PFSK-1 (cell line): ENCODE data around the gene NFIX.

Experiments
- FOXP2 ChIP-seq: optimal IDR thresholded peaks from 2 replicates; pipeline ENCODE3; 2011; ENCODE audit warnings: borderline replicate concordance, control low read depth, inconsistent platforms; ENCODE audit not compliant: insufficient read depth; ENCODE audit errors: extremely low read length, extremely low read depth
- POLR2AphosphoS5 ChIP-seq: IDR thresholded peaks from 2 replicates; pipeline ENCODE4 v1.6.1; 2012; ENCODE audit warnings: low read depth, mild to moderate bottlenecking, control low read depth, low read length, moderate library complexity
- REST ChIP-seq, 2 experiments: IDR thresholded peaks; 2 replicates each; pipeline versions ENCODE4 v1.6.1 to v1.8.0; 2011 to 2012; ENCODE audit warnings: low read depth in 2 of 2, low read length in 2 of 2, control low read depth in 1 of 2, inconsistent platforms in 1 of 2, mild to moderate bottlenecking in 1 of 2, moderate library complexity in 1 of 2; ENCODE audit not compliant: insufficient read depth in 1 of 2
- SIN3A ChIP-seq: IDR thresholded peaks from 2 replicates; pipeline ENCODE4 v1.6.1; 2012; ENCODE audit warnings: mild to moderate bottlenecking, low read length, moderate library complexity, borderline replicate concordance; ENCODE audit not compliant: insufficient read depth
- TAF1 ChIP-seq: IDR thresholded peaks from 2 replicates; pipeline ENCODE4 v1.6.1; 2012; ENCODE audit warnings: low read length, control low read depth, borderline replicate concordance; ENCODE audit not compliant: insufficient read depth

Gene NFIX

GRCh38 chr19:13127811-13128575, 132.7 kb downstream of the NFIX start:
- TF ChIP-seq FOXP2 (no peak), TAF1 (no peak), SIN3A (no peak)

- no peak for TF ChIP-seq FOXP2
- TF ChIP-seq POLR2AphosphoS5, result no peak
- no peak for TF ChIP-seq REST (IDR thresholded peaks at IDR 0.05; ENCODE audit: insufficient read depth in 1 of 2, low read depth in 2 of 2, low read length in 2 of 2)
- no peak for TF ChIP-seq SIN3A
- no peak for TF ChIP-seq TAF1
Measured at GRCh38 chr19:13128583-13128982, 133.3 kb downstream of the NFIX start.

GRCh38 chr19:13129384-13129783, 134.1 kb downstream of the NFIX start:
- TF ChIP-seq SIN3A (no peak), TAF1 (no peak), FOXP2 (no peak), POLR2AphosphoS5 (no peak), REST (IDR thresholded peaks at IDR 0.05; ENCODE audit: insufficient read depth in 1 of 2, low read depth in 2 of 2, low read length in 2 of 2) (no peak)

- TF ChIP-seq POLR2AphosphoS5, result no peak
- TF ChIP-seq REST (IDR thresholded peaks at IDR 0.05; ENCODE audit: insufficient read depth in 1 of 2, low read depth in 2 of 2, low read length in 2 of 2), result no peak
- no peak for TF ChIP-seq FOXP2
- no peak for TF ChIP-seq TAF1
Measured at GRCh38 chr19:13130886-13131490, 135.7 kb downstream of the NFIX start.

GRCh38 chr19:13132471-13133180, 137.4 kb downstream of the NFIX start:
- TF ChIP-seq SIN3A, result no peak
- TF ChIP-seq POLR2AphosphoS5, result no peak
- no peak for TF ChIP-seq REST (IDR thresholded peaks at IDR 0.05; ENCODE audit: insufficient read depth in 1 of 2, low read depth in 2 of 2, low read length in 2 of 2)
- TF ChIP-seq TAF1, result no peak
- no peak for TF ChIP-seq FOXP2
